GM12878 (cell line): ENCODE results near the gene SAMD4A. TPM values are rescaled to one million over a fixed set of nuclear protein-coding genes. Genes with fewer than 3 reads are reported as not detected.

Experiments
- EGR1 ChIP-seq, 2 experiments: IDR thresholded peaks; 1 replicate in 1 of 2; 2 replicates in 1 of 2; pipeline ENCODE4 v1.6.1; 2011 to 2012; ENCODE audit warnings: low read depth in 2 of 2, low read length in 2 of 2, borderline replicate concordance in 1 of 2, mild to moderate bottlenecking in 1 of 2, moderate library complexity in 1 of 2
- ETV6 ChIP-seq, 2 experiments: fragments of 450-650 bp in 1 of 2; IDR thresholded peaks in 1 of 2; conservative IDR thresholded peaks in 1 of 2; 2 replicates each; pipeline ENCODE4 v1.6.1; 2014; ENCODE audit warnings: antibody characterized with exemption in 1 of 2, borderline replicate concordance in 1 of 2, low read depth in 1 of 2, mild to moderate bottlenecking in 1 of 2, moderate library complexity in 1 of 2
- HCFC1 ChIP-seq: fragments of 150-350 bp; IDR thresholded peaks from 2 replicates; pipeline ENCODE4 v1.6.1; 2014; ENCODE audit warnings: low read length
- KDM1A ChIP-seq: fragments of 200-600 bp; sonication (generic); IDR thresholded peaks from 2 replicates; pipeline ENCODE4 v1.6.1; 2016; ENCODE audit warnings: borderline replicate concordance
- KLF5 ChIP-seq: fragments of 450-650 bp; IDR thresholded peaks from 2 replicates; pipeline ENCODE4 v1.6.1; 2014; ENCODE audit warnings: mild to moderate bottlenecking; ENCODE audit not compliant: partially characterized antibody
- MXI1 ChIP-seq: fragments of 150-350 bp; IDR thresholded peaks from 2 replicates; pipeline ENCODE4 v1.6.1; 2011; ENCODE audit warnings: low read depth, mild to moderate bottlenecking, inconsistent platforms, low read length, improper control_type of control experiment
- WRNIP1 ChIP-seq: IDR thresholded peaks from 2 replicates; pipeline ENCODE4 v1.6.1; 2011; ENCODE audit warnings: low read depth, low read length, improper control_type of control experiment, borderline replicate concordance
- polyA plus RNA-seq, 11 experiments: library from polyadenylated mRNA; depleted of rRNA in 4 of 11; unstranded in 6 of 11; stranded (reverse) in 5 of 11; fragments of >200 nt; fragmentation: Nextera tagmentation in 4 of 11; fragmentation: Illumina TruSeq in 1 of 11; extraction: Ambion mirVana in 4 of 11; extraction: Trizol in 1 of 11; gene quantifications; 1 replicate in 1 of 11; 2 replicates in 10 of 11; pipeline versions ENCODE4 v1.2.1 to v1.2.3, GENCODE V29; 2011 to 2016; ENCODE audit warnings: inconsistent platforms in 2 of 11, missing spikeins in 2 of 11, low read depth in 1 of 11
- total RNA-seq, 4 experiments: library from RNA; depleted of rRNA in 3 of 4; stranded (reverse); fragments of >200 nt in 3 of 4; fragmentation: Illumina TruSeq in 1 of 4; extraction: Trizol in 1 of 4; gene quantifications; 2 replicates each; pipeline versions ENCODE4 v1.2.1 to v1.2.3, GENCODE V29; 2013 to 2021
- TF ChIP-seq, protein P1 (sequence below): IDR thresholded peaks from 2 replicates; pipeline ENCODE4 v1.6.1; 2011; ENCODE audit warnings: borderline replicate concordance, low read depth, mild to moderate bottlenecking, moderate library complexity, mixed read lengths, low read length; ENCODE audit not compliant: insufficient read depth; ENCODE audit errors: extremely low read length
- TF ChIP-seq, protein P2 (sequence below): fragments of 450-650 bp; IDR thresholded peaks from 2 replicates; pipeline ENCODE4 v1.6.1; 2017; ENCODE audit warnings: mild to moderate bottlenecking, moderate library complexity

The SAMD4A gene
- total and polyA plus RNA-seq, 10 of the 15 experiments (the other 5 are each of a cell fraction or from before 2014, with no cell fraction given) = 0.05 to 0.56 (median 0.31) TPM

DNA sequence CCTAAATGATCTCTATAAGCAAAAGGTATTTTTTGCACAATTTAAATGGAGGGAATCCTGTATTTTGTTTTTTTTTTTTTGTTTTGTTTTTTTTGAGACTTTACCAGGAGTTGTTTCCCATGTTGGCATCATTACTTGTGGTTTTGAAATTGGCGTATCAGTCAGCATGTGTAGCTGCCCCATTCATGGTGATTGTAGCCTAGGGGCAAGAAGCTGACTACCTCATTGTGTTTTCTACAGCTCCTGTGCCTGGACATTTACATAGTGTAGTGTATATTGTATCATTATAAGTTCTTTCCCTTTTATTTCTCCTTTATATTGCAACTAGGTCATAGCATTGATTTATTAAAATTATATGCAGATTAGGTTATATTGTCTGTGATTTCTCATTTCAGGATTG lies 24.5 kb downstream of the SAMD4A start (continued):
- TF ChIP-seq ETV6 (conservative IDR thresholded peaks at IDR 0.05 in 1 of 2, IDR thresholded peaks at IDR 0.05 in 1 of 2; ENCODE audit: borderline replicate concordance in 1 of 2, low read depth in 1 of 2) (no peak), HCFC1 (no peak), KLF5 (no peak), EGR1 (IDR thresholded peaks at IDR 0.05; ENCODE audit: borderline replicate concordance in 1 of 2, low read depth in 2 of 2, low read length in 2 of 2) (no peak), WRNIP1 (no peak), KDM1A (no peak), MXI1 (no peak)
- TF ChIP-seq, protein P1, sequence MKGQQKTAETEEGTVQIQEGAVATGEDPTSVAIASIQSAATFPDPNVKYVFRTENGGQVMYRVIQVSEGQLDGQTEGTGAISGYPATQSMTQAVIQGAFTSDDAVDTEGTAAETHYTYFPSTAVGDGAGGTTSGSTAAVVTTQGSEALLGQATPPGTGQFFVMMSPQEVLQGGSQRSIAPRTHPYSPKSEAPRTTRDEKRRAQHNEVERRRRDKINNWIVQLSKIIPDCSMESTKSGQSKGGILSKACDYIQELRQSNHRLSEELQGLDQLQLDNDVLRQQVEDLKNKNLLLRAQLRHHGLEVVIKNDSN = no peak
- TF ChIP-seq, protein P2, sequence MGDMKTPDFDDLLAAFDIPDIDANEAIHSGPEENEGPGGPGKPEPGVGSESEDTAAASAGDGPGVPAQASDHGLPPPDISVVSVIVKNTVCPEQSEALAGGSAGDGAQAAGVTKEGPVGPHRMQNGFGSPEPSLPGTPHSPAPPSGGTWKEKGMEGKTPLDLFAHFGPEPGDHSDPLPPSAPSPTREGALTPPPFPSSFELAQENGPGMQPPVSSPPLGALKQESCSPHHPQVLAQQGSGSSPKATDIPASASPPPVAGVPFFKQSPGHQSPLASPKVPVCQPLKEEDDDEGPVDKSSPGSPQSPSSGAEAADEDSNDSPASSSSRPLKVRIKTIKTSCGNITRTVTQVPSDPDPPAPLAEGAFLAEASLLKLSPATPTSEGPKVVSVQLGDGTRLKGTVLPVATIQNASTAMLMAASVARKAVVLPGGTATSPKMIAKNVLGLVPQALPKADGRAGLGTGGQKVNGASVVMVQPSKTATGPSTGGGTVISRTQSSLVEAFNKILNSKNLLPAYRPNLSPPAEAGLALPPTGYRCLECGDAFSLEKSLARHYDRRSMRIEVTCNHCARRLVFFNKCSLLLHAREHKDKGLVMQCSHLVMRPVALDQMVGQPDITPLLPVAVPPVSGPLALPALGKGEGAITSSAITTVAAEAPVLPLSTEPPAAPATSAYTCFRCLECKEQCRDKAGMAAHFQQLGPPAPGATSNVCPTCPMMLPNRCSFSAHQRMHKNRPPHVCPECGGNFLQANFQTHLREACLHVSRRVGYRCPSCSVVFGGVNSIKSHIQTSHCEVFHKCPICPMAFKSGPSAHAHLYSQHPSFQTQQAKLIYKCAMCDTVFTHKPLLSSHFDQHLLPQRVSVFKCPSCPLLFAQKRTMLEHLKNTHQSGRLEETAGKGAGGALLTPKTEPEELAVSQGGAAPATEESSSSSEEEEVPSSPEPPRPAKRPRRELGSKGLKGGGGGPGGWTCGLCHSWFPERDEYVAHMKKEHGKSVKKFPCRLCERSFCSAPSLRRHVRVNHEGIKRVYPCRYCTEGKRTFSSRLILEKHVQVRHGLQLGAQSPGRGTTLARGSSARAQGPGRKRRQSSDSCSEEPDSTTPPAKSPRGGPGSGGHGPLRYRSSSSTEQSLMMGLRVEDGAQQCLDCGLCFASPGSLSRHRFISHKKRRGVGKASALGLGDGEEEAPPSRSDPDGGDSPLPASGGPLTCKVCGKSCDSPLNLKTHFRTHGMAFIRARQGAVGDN = no peak
- TF ChIP-seq, all 136 proteins: peak for 0
